Peyer's patch (tissue), 4 donors: Measurements from ENCODE around the gene C16orf89.
A peak's percentile ranks its signal among the peaks of the same experiment; 100 is the strongest.
"Not testable (repeated sequence)": the region's sequence is repeated elsewhere in the genome, so short reads cannot be mapped to it uniquely, and the experiment has no call there.

Experiments
- CTCF ChIP-seq, 6 experiments: fragments of 450-650 bp in 4 of 6; fragments of 200-600 bp in 2 of 6; sonication (generic) in 1 of 6; IDR thresholded peaks; one replicate each; pipeline ENCODE4 v1.5.1; 2017 to 2019; ENCODE audit warnings: antibody characterized with exemption in 6 of 6, mild to moderate bottlenecking in 3 of 6, moderate library complexity in 1 of 6
- POLR2A ChIP-seq, 2 donors: fragments of 450-650 bp; IDR thresholded peaks; one replicate each; pipeline ENCODE4 v1.5.1; 2017; ENCODE audit warnings: antibody characterized with exemption in 2 of 2, mild to moderate bottlenecking in 2 of 2, moderate library complexity in 2 of 2

- peak; percentile 42 to 68 (median 56) for TF ChIP-seq CTCF (IDR thresholded peaks at IDR 0.05)
- not testable (repeated sequence) for TF ChIP-seq POLR2A (IDR thresholded peaks at IDR 0.05)
These were observed 19.0 kb upstream of the C16orf89 start for GRCh38 chr16:5084802-5085201.
